GM12878 (cell line): ENCODE measurements around the gene RAB3IL1. TPM values are rescaled to one million over a fixed set of nuclear protein-coding genes. Genes with fewer than 3 reads are reported as not detected.

Source experiments
- ATAC-seq: fragments of 200-7000 bp; cut with Tn5 transposase; 3 replicates; pipeline ENCODE4 v1.9.1; 2020; ENCODE audit warnings: mild to moderate bottlenecking, moderate library complexity
- BruUV-seq: library from RNA; stranded (reverse); fragments of 400-500 nt; replicated peaks from 2 replicates; lab custom pipeline; 2021; lab: Mats Ljungman, UMichigan
- CTCF ChIA-PET: fragments of 300-600 bp; sonication (Branson Sonifier 250); formaldehyde crosslinking; extraction: SDS; loops from one replicate; lab custom pipeline; 2021; ENCODE audit warnings: inconsistent platforms; lab: Yijun Ruan, JAX
- POLR2A ChIA-PET: fragments of 350-600 bp; formaldehyde crosslinking; extraction: SDS; loops from one replicate; lab custom pipeline; 2021; ENCODE audit warnings: inconsistent platforms; lab: Charles Lee
- RAD21 ChIA-PET: fragments of 300-600 bp; sonication (Branson Sonifier 250); formaldehyde crosslinking; loops from one replicate; lab custom pipeline; 2023; ENCODE audit warnings: antibody characterized with exemption; ENCODE audit not compliant: unreplicated experiment; lab: Charles Lee
- SMC1A ChIA-PET: fragments of 300-600 bp; sonication (Branson Sonifier 250); formaldehyde crosslinking; loops from one replicate; lab custom pipeline; 2023; ENCODE audit not compliant: unreplicated experiment, uncharacterized antibody; lab: Charles Lee
- DNase-seq: peaks from one replicate; pipeline ENCODE4 v3.0.0-alpha.2; 2011; ENCODE audit warnings: low read depth, low spot score
- FAIRE-seq: peaks from 3 replicates; lab custom pipeline; 2011; peaks lifted over from hg19 to GRCh38; lab: Jason Lieb, UNC
- H2AFZ ChIP-seq: 2 replicates; pipeline ENCODE4 v1.6.0; 2011; ENCODE audit warnings: low read depth, low read length, control low read depth; ENCODE audit not compliant: control insufficient read depth
- H3K27ac ChIP-seq: 2 replicates; pipeline ENCODE4 v1.5.1; 2011; ENCODE audit warnings: control low read depth; ENCODE audit not compliant: control insufficient read depth, insufficient read depth
- H3K27me3 ChIP-seq, 2 experiments: replicated peaks in 1 of 2; 2 replicates each; pipeline versions ENCODE4 v1.6.0 to v1.6.1; 2011; ENCODE audit warnings: low read length in 1 of 2; ENCODE audit not compliant: control insufficient read depth in 2 of 2, insufficient read depth in 2 of 2
- H3K36me3 ChIP-seq, 2 experiments: 2 replicates each; pipeline ENCODE4 v1.5.1; 2011; ENCODE audit warnings: low read length in 1 of 2; ENCODE audit not compliant: control insufficient read depth in 2 of 2, insufficient read depth in 2 of 2
- H3K4me1 ChIP-seq: 2 replicates; pipeline ENCODE4 v1.6.1; 2011; ENCODE audit warnings: mild to moderate bottlenecking, low read length, moderate library complexity, mixed read lengths; ENCODE audit not compliant: control insufficient read depth, insufficient read depth
- H3K4me2 ChIP-seq: 2 replicates; pipeline ENCODE4 v1.6.0; 2011; ENCODE audit warnings: control low read depth; ENCODE audit not compliant: control insufficient read depth, insufficient read depth
- H3K4me3 ChIP-seq: fragments of 200-600 bp; sonication (generic); 2 replicates; pipeline ENCODE4 v1.5.1; 2016
- H3K79me2 ChIP-seq: 2 replicates; pipeline ENCODE4 v1.6.0; 2011; ENCODE audit warnings: low read length; ENCODE audit not compliant: control insufficient read depth, insufficient read depth
- H3K9ac ChIP-seq: 2 replicates; pipeline ENCODE4 v1.8.0; 2011; ENCODE audit warnings: low read length, control low read depth, mixed read lengths; ENCODE audit not compliant: control insufficient read depth, insufficient read depth
- H3K9me3 ChIP-seq: replicated peaks from 3 replicates; pipeline ENCODE4 v1.5.1; 2011; ENCODE audit warnings: mild to moderate bottlenecking, low read length; ENCODE audit not compliant: control insufficient read depth, insufficient read depth
- H4K20me1 ChIP-seq: 2 replicates; pipeline ENCODE4 v1.6.0; 2011; ENCODE audit not compliant: control insufficient read depth, insufficient read depth
- IKZF1 ChIP-seq: fragments of 450-650 bp; conservative IDR thresholded peaks from 2 replicates; pipeline ENCODE4 v1.6.1; 2017; ENCODE audit warnings: antibody characterized with exemption, mild to moderate bottlenecking
- RBBP5 ChIP-seq: fragments of 200-600 bp; sonication (generic); conservative IDR thresholded peaks from 2 replicates; pipeline ENCODE4 v1.6.1; 2016
- WGBS: methylation state at CpG from one replicate; pipeline ENCODE4 v1.1.6; 2016; ENCODE audit warnings: low lambda C conversion rate; ENCODE audit not compliant: insufficient replicate concordance, insufficient coverage; ENCODE audit errors: missing lambda C conversion rate; 5-methylcytosine and 5-hydroxymethylcytosine counted together
- in situ Hi-C: fragments of 300-500 bp; cut with MboI; formaldehyde crosslinking; loops from 9 replicates; pipeline ENCODE4 v1.14.3; 2018; ENCODE audit warnings: mixed read lengths
- intact Hi-C: fragments of 100-400 bp; cut with micrococcal nuclease; formaldehyde crosslinking; loops from one replicate; pipeline ENCODE4 v1.14.2; 2022; ENCODE audit not compliant: unreplicated experiment
- polyA plus RNA-seq, 11 experiments: library from polyadenylated mRNA; depleted of rRNA in 4 of 11; unstranded in 6 of 11; stranded (reverse) in 5 of 11; fragments of >200 nt; fragmentation: Nextera tagmentation in 4 of 11; fragmentation: Illumina TruSeq in 1 of 11; extraction: Ambion mirVana in 4 of 11; extraction: Trizol in 1 of 11; gene quantifications; 1 replicate in 1 of 11; 2 replicates in 10 of 11; pipeline versions ENCODE4 v1.2.1 to v1.2.3, GENCODE V29; 2011 to 2016; ENCODE audit warnings: inconsistent platforms in 2 of 11, missing spikeins in 2 of 11, low read depth in 1 of 11
- total RNA-seq, 4 experiments: library from RNA; depleted of rRNA in 3 of 4; stranded (reverse); fragments of >200 nt in 3 of 4; fragmentation: Illumina TruSeq in 1 of 4; extraction: Trizol in 1 of 4; gene quantifications; 2 replicates each; pipeline versions ENCODE4 v1.2.1 to v1.2.3, GENCODE V29; 2013 to 2021
- TF ChIP-seq, protein P1 (sequence below): IDR thresholded peaks from 2 replicates; pipeline ENCODE4 v1.6.1; 2012; ENCODE audit warnings: low read depth, low read length, improper control_type of control experiment

RAB3IL1 gene
- total and polyA plus RNA-seq, 10 of the 15 experiments (the other 5 are each of a cell fraction or from before 2014, with no cell fraction given), result 0.04 TPM; not detected in 9

DNA sequence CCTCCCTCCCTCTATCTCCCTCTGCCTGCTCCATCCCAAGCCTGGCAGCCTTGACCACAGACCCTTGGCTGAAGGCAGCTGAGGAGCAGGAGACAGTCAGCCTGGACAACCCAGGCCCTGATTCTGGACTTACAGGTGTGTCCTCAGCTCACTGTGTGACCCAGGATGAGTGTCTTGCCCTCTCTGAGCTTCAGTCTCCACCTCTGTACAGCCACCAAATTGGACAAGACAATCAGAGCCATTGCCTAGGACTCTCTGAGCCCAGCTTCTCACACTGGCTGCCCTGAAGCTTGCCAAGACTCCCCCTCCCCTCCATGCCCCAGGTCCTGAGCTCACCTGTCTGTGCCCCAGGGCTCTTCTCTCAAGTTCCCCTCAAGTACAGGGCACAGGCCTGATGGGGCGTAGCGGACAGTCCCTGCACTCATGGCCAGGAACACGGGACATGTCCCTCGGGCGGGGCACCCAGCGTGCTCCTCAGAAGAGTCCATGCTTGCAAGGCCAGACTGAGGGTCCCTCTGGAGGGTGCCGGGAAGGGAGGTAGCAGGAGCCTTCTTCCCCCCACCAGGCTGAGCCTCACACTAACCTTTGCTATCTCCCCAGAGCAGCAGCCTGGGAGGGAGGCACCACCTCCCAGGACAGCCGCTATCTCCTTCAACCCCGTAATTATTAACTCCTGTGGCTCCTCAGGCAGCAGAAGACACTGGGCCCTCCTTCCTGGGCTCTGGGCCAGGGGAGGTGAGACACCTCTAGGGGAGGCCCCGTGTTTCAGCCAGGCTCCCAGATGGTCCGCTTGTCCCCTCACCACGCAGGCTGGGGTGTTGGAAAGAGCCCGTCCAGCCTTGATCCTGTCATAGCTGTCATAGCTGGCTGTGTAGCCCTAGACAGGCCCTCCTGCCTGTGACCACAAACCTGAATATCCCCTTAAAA, 2.6 kb upstream of the RAB3IL1 start:
- CTCF ChIA-PET, result interaction anchor here (1.0 kb wide), 1 partner anchor 21 kb away, joined by 3 read pairs; no protein-coding TSS in a partner anchor
- ATAC-seq, result peak; percentile 32; the same call in 1 of the 3 replicates
- no peak overlapping the region for H3K4me2 ChIP-seq

More for the DNA sequence above, 2.6 kb upstream of the RAB3IL1 start:
- Histone ChIP-seq H4K20me1 (no peaks in the 10 kb centered on the region), H3K9ac (no peak overlapping the region), H3K27me3 (peaks cover 6 to 9% of the 10 kb centered on the region in 2 experiments; a peak in 3 of 4 replicates), H2AFZ (no peak overlapping the region), H3K9me3 (no peaks in the 10 kb centered on the region), H3K4me1 (no peaks in the 10 kb centered on the region), H3K79me2 (no peaks in the 10 kb centered on the region), H3K36me3 (no peaks in the 10 kb centered on the region), H3K27ac (no peak overlapping the region), H3K4me3 (no peak overlapping the region)
- in situ Hi-C loops, result no loop called here
- ChIA-PET SMC1A (no interaction called here), POLR2A (no interaction called here), RAD21 (interaction anchor here (0.6 kb wide), 1 partner anchor 537 kb away, joined by 3 read pairs; no protein-coding TSS in a partner anchor)
- TF ChIP-seq RBBP5 (no peak), IKZF1 (no peak)
- TF ChIP-seq, protein P1, sequence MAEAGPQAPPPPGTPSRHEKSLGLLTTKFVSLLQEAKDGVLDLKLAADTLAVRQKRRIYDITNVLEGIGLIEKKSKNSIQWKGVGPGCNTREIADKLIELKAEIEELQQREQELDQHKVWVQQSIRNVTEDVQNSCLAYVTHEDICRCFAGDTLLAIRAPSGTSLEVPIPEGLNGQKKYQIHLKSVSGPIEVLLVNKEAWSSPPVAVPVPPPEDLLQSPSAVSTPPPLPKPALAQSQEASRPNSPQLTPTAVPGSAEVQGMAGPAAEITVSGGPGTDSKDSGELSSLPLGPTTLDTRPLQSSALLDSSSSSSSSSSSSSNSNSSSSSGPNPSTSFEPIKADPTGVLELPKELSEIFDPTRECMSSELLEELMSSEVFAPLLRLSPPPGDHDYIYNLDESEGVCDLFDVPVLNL, result no peak
- DNase-seq (no peak), FAIRE-seq (no peak)
- WGBS, result 50% methylated on average over 13 of the region's 13 CpGs
- intact Hi-C loops, result no loop called here
- BruUV-seq, result no TSS peak
